CD4-positive, alpha-beta T cell (primary cell): Measurements from ENCODE around the gene EPB41L1. TPM values are rescaled to one million over a fixed set of nuclear protein-coding genes. Genes with fewer than 3 reads are reported as not detected.

Source experiments
- ATAC-seq: fragments of 200-7000 bp; cut with Tn5 transposase; one replicate; pipeline ENCODE4 v1.10.0; 2022; ENCODE audit warnings: mild to moderate bottlenecking; ENCODE audit not compliant: poor library complexity
- CTCF ChIA-PET: fragments of 350-600 bp; sonication (Branson Sonifier 250); formaldehyde crosslinking; loops from one replicate; lab custom pipeline; 2021; ENCODE audit warnings: antibody characterized with exemption, inconsistent platforms; lab: Charles Lee
- POLR2A ChIA-PET: fragments of 350-600 bp; sonication (Branson Sonifier 250); formaldehyde crosslinking; loops from one replicate; lab custom pipeline; 2021; ENCODE audit warnings: antibody characterized with exemption, inconsistent platforms; lab: Charles Lee
- DNase-seq, 14 experiments: peaks; one replicate each; pipeline ENCODE4 v3.0.0-alpha.2; 2013 to 2020; ENCODE audit warnings: mixed read lengths in 2 of 14
- H3K27ac ChIP-seq, 2 donors: one replicate each; pipeline versions ENCODE4 v1.5.1 to v1.7.0; 2013; ENCODE audit warnings: low read length in 2 of 2, low read depth in 1 of 2, mild to moderate bottlenecking in 1 of 2
- H3K27me3 ChIP-seq, 2 experiments: 1 replicate in 1 of 2; 2 replicates in 1 of 2; pipeline versions ENCODE4 v1.6.1 to v1.7.0; 2013; ENCODE audit warnings: low read length in 2 of 2, control low read depth in 1 of 2, mild to moderate bottlenecking in 1 of 2, moderate library complexity in 1 of 2; ENCODE audit not compliant: insufficient read depth in 2 of 2, control insufficient read depth in 1 of 2
- H3K36me3 ChIP-seq: one replicate; pipeline ENCODE4 v1.6.1; 2013; ENCODE audit warnings: low read length, control low read depth; ENCODE audit not compliant: insufficient read depth
- H3K4me1 ChIP-seq: one replicate; pipeline ENCODE4 v1.6.1; 2013; ENCODE audit warnings: low read length, control low read depth; ENCODE audit not compliant: insufficient read depth
- H3K4me3 ChIP-seq: one replicate; pipeline ENCODE4 v1.5.1; 2013; ENCODE audit warnings: mild to moderate bottlenecking, low read length, moderate library complexity
- H3K9me3 ChIP-seq, 2 experiments: 1 replicate in 1 of 2; 2 replicates in 1 of 2; pipeline versions ENCODE4 v1.6.1 to v1.7.0; 2013; ENCODE audit warnings: low read length in 2 of 2, mild to moderate bottlenecking in 2 of 2, control low read depth in 1 of 2, moderate library complexity in 1 of 2; ENCODE audit not compliant: control insufficient read depth in 1 of 2, insufficient read depth in 1 of 2
- H3K27ac Mint-ChIP-seq: one replicate; pipeline ENCODE4 v1.8.0; 2020; ENCODE audit warnings: mixed read lengths
- H3K27me3 Mint-ChIP-seq: one replicate; pipeline ENCODE4 v1.8.0; 2021; ENCODE audit warnings: mixed read lengths
- H3K36me3 Mint-ChIP-seq: one replicate; pipeline ENCODE4 v1.8.0; 2021; ENCODE audit warnings: low read depth, mixed read lengths
- H3K4me1 Mint-ChIP-seq: one replicate; pipeline ENCODE4 v1.8.0; 2021; ENCODE audit warnings: low read depth, mixed read lengths
- H3K4me3 Mint-ChIP-seq: one replicate; pipeline ENCODE4 v1.8.0; 2020; ENCODE audit warnings: mild to moderate bottlenecking, mixed read lengths
- H3K9me3 Mint-ChIP-seq: one replicate; pipeline ENCODE4 v1.8.0; 2020; ENCODE audit warnings: mixed read lengths
- intact Hi-C, 2 experiments: fragments of 100-400 bp; cut with DNase I in 1 of 2; cut with micrococcal nuclease in 1 of 2; formaldehyde crosslinking; loops; one replicate each; pipeline versions ENCODE4 v1.15.1 to v1.9.0; 2023 to 2025; cut with DNase I, micrococcal nuclease
- total RNA-seq, 174 experiments: library from RNA in 2 of 174; stranded (reverse) in 2 of 174; gene quantifications; one replicate each; pipeline ENCODE4 v1.2.3 and lab custom pipeline; 2021 to 2026
- TF ChIP-seq, protein P1 (sequence below): fragments of 200-600 bp; IDR thresholded peaks from one replicate; pipeline ENCODE4 v1.8.0; 2022; ENCODE audit warnings: antibody characterized with exemption, mild to moderate bottlenecking

The EPB41L1 gene
- total RNA-seq, 2 experiments from 2014 or later, result 0.19 to 0.25 TPM

GRCh38 chr20:36228770-36229169 is 74.2 kb downstream of the EPB41L1 start:
- ChIA-PET POLR2A (interaction anchor here (0.8 to 1.2 kb wide), 2 partner anchors 14 to 26 kb away, joined by 3 read pairs; no protein-coding TSS in a partner anchor), CTCF (no interaction called here)
- no peak overlapping the region for H3K4me3 ChIP-seq
- peaks cover 0 to 2% of the 10 kb centered on the region in 2 experiments for H3K27me3 ChIP-seq
- H3K4me3 Mint-ChIP-seq, result peak overlapping the region; percentile 43
- H3K4me1 Mint-ChIP-seq, result peaks cover 23% of the 10 kb centered on the region
- DNase-seq (peak in 2 of 14 experiments; percentile 9 to 11), ATAC-seq (peak; percentile 56)
- intact Hi-C loops, result no loop called here
- H3K36me3 ChIP-seq, result no peaks in the 10 kb centered on the region
- H3K27me3 Mint-ChIP-seq, result no peaks in the 10 kb centered on the region
- H3K4me1 ChIP-seq, result no peaks in the 10 kb centered on the region
- no peaks in the 10 kb centered on the region for H3K36me3 Mint-ChIP-seq
- no peaks in the 10 kb centered on the region for H3K9me3 ChIP-seq
- H3K27ac ChIP-seq, result no peak overlapping the region
- TF ChIP-seq, protein P1, sequence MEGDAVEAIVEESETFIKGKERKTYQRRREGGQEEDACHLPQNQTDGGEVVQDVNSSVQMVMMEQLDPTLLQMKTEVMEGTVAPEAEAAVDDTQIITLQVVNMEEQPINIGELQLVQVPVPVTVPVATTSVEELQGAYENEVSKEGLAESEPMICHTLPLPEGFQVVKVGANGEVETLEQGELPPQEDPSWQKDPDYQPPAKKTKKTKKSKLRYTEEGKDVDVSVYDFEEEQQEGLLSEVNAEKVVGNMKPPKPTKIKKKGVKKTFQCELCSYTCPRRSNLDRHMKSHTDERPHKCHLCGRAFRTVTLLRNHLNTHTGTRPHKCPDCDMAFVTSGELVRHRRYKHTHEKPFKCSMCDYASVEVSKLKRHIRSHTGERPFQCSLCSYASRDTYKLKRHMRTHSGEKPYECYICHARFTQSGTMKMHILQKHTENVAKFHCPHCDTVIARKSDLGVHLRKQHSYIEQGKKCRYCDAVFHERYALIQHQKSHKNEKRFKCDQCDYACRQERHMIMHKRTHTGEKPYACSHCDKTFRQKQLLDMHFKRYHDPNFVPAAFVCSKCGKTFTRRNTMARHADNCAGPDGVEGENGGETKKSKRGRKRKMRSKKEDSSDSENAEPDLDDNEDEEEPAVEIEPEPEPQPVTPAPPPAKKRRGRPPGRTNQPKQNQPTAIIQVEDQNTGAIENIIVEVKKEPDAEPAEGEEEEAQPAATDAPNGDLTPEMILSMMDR, result no peak
- no peak overlapping the region for H3K27ac Mint-ChIP-seq
- no peaks in the 10 kb centered on the region for H3K9me3 Mint-ChIP-seq

DNA sequence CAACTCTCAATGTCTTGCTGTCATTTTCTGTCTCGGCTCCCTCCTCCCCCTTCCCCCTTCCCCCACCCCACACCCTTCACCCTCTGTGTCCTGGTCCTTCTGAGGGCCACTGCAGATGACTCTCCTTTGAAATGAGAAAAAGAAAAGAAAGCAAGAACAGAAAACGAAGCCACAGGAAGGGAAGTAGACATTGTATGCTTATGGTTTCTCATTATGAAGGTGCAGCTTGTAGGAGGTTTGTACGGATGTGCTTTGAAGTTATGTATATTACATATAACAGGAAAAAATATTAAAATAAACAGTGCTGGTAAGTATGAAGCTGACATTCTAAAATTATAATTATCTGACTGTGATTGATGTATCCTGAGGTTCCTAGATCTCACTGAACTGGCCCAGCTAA is 75.5 kb downstream of the EPB41L1 start:
- Histone ChIP-seq H3K36me3 (no peaks in the 10 kb centered on the region), H3K27me3 (peaks cover 0 to 2% of the 10 kb centered on the region in 2 experiments), H3K27ac (no peak overlapping the region), H3K4me1 (no peaks in the 10 kb centered on the region), H3K9me3 (no peaks in the 10 kb centered on the region), H3K4me3 (no peak overlapping the region)
- DNase-seq (no peak), ATAC-seq (no peak)
- TF ChIP-seq, protein P1, result no peak
- peak overlapping the region; percentile 57 for H3K27ac Mint-ChIP-seq
- intact Hi-C loops, result no loop called here
- ChIA-PET POLR2A (no interaction called here), CTCF (no interaction called here)
- no peaks in the 10 kb centered on the region for H3K36me3 Mint-ChIP-seq
- H3K4me3 Mint-ChIP-seq, result peak overlapping the region; percentile 42
- H3K4me1 Mint-ChIP-seq, result peaks cover 23% of the 10 kb centered on the region
- no peaks in the 10 kb centered on the region for H3K27me3 Mint-ChIP-seq
- H3K9me3 Mint-ChIP-seq, result no peaks in the 10 kb centered on the region

DNA sequence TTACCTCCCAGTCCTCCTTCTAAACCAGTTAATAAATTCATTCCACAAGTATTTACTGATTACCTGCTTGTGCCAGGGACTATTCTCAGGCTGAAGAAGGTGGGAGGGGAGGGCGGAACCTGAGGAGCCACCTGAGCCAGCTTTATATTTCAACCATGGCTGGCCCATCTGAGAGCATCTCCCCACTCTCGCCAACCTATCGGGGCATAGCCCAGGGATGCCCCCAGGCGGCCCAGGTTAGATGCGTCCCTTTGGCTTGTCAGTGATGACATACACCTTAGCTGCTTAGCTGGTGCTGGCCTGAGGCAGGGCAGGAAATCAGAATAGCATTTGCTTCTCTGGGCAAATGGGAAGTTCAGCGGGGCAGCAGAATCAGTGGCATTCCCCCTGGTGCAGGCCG is 76.8 kb downstream of the EPB41L1 start:
- ChIA-PET POLR2A (no interaction called here), CTCF (no interaction called here)
- Histone ChIP-seq H3K9me3 (no peaks in the 10 kb centered on the region), H3K27me3 (no peaks in the 10 kb centered on the region), H3K36me3 (no peaks in the 10 kb centered on the region), H3K4me3 (no peak overlapping the region), H3K27ac (no peak overlapping the region), H3K4me1 (peaks cover 7% of the 10 kb centered on the region)
- intact Hi-C loops, result no loop called here
- Mint-ChIP-seq H3K9me3 (no peaks in the 10 kb centered on the region), H3K27ac (no peak overlapping the region), H3K4me3 (no peak overlapping the region), H3K27me3 (no peaks in the 10 kb centered on the region), H3K4me1 (peaks cover 29% of the 10 kb centered on the region), H3K36me3 (peaks cover under 1% of the 10 kb centered on the region)
- no peak for DNase-seq
- no peak for ATAC-seq
- TF ChIP-seq, protein P1, result no peak
